Superior temporal gyrus (tissue), 1 donor: ENCODE data around the gene WIPF2.

ENCODE experiments used
- DNase-seq: peaks from one replicate; pipeline ENCODE4 v3.0.0-alpha.2; 2016; ENCODE audit errors: extremely low spot score

The WIPF2 gene

DNA sequence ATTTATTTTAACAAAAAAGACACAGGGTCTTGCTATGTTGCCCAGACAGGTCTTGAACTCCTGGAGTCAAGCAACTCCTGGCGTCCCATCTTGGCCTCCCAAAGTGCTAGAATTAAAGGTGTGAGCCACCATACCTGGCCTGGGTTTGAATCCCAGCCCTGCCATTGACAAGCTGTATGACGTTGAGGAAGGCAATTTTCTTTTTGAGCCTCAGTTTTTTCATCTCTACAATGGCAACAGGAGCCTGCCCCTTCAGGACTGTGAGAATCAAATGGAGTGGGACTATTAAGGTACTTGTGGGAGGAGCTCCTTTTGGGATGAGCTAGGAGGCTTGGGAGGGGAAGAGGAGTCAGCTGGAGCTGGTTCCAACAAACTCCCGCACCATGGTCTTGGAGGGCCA is 96.1 kb downstream of the WIPF2 start:
- DNase-seq: no peak

GRCh38 chr17:40315678-40316570 is 96.8 kb downstream of the WIPF2 start:
- DNase-seq: no peak

- no peak for DNase-seq
Measured at GRCh38 chr17:40316571-40317344, 97.7 kb downstream of the WIPF2 start.

DNA sequence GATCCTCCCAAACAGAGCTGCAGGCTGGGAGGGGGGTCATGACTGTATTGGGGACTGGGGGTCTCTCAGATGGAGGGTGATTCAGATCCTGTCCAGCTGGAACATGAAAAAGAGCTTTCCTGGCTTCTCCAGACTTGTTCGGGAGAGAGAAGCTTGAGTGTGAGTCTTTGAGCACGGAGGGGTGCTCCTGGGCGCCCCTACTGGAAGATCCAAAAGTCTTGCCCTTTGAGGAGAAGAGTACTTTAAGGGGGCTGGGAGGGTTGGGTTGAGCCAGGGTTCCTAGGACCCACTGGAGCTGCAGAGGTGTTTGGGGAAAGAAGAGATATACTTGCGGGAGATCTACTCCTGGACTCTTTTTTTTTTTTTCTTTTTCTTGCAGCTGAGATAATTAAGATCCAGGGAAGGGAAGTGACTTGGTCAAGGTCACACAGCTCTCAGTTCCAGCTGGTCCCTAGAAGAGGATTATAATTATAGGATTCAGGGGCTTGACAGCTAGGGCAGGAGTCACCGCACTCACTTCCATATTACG is 98.3 kb downstream of the WIPF2 start:
- peak; percentile 27 for DNase-seq

- peak; percentile 88 for DNase-seq
Measured at GRCh38 chr17:40317880-40318829, 99.1 kb downstream of the WIPF2 start.

DNA sequence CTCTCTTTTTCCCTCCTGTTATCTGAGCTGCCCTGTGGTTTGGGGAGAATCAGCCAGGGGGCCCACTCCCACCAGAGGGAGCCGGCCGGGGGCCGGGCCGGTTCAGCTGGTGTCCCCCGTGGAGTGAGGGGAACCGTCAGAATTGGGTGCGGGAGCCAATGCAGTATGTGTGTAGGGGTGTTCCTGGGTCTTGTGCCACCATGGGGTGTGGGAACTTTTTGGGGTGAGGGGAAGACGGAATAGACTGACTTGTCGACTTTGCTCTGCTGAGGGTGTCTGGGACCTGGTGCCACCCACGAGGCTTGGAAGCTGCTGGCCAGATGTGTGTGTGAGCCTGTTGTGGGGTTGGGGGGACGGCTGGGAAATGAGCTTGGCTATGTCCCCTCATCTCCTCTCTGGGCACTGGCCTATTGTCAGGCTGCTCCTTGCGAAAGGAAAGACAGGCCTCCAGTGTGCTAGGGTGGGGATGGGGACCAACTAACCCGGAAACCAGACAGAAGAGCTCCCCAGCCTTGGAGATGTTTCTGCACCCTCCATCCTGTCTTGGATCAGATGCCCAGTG is 99.8 kb downstream of the WIPF2 start:
- DNase-seq: no peak

GRCh38 chr17:40319651-40320540 is 100.8 kb downstream of the WIPF2 start:
- DNase-seq: no peak

GRCh38 chr17:40320756-40321523 is 101.8 kb downstream of the WIPF2 start:
- DNase-seq: no peak

DNA sequence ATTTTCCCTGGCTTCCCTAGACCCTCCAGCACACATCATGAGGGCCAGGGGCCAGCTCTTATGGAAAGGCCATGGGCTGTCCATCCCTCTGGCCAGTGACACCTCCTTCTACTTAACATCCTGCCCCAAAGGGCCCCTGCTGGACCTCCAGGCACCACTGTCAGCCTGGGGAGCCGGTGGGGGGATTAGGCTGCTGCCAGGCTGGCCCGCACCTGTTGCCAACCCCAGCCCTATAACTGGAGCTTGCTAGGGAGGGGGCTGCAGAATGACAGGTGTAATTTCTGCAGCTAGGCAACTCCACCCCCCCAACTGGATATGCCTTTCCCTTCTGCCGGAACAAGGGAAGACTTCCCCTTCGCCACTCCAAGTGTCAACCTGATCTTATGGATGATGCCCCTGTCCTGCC is 102.4 kb downstream of the WIPF2 start:
- no peak for DNase-seq

- DNase-seq: no peak
Measured at GRCh38 chr17:40321961-40322357, 102.9 kb downstream of the WIPF2 start.

GRCh38 chr17:40322358-40323315 is 103.5 kb downstream of the WIPF2 start:
- DNase-seq: no peak

GRCh38 chr17:40323391-40324381 is 104.6 kb downstream of the WIPF2 start:
- no peak for DNase-seq

DNA sequence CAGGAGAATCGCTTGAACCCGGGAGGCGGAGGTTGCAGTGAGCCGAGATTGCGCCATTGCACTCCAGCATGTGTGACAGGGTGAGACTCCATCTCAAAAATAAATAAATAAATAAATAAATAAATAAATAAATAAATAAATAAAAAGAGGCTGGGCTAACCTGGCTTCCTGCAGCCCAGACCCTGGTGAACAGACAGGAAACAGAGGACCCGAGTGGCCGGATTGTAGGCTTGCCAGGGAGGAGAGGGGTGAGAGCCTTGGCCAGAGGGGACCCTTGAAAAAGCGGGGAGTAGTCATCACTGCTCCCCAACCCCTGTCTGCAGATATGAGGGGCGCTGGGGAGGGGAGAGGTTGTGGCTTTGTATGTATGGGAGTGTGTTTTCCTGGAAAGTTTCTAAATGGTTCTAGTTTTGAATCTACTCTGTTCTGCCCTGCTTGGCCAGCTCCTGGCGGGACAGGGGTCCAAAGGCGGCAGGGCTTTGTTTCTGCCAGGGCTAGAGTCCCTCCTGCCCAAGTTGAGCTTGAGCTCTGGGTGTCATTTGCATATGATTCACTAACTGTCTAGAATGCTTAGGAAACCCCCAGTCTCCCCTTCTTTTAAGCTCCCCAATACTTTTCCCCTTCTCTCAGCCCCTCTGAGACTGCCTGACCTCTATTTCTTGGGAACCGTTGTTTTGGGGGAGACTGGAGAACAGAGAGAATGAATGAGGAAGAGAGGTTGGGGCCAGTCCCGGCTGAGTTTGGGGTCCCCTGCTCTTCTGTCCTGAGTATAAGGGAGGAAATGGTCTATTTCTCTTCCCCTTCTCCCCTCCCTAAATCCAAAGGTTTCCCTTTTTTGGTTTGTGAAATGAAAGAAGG is 106.3 kb downstream of the WIPF2 start:
- DNase-seq: no peak

DNA sequence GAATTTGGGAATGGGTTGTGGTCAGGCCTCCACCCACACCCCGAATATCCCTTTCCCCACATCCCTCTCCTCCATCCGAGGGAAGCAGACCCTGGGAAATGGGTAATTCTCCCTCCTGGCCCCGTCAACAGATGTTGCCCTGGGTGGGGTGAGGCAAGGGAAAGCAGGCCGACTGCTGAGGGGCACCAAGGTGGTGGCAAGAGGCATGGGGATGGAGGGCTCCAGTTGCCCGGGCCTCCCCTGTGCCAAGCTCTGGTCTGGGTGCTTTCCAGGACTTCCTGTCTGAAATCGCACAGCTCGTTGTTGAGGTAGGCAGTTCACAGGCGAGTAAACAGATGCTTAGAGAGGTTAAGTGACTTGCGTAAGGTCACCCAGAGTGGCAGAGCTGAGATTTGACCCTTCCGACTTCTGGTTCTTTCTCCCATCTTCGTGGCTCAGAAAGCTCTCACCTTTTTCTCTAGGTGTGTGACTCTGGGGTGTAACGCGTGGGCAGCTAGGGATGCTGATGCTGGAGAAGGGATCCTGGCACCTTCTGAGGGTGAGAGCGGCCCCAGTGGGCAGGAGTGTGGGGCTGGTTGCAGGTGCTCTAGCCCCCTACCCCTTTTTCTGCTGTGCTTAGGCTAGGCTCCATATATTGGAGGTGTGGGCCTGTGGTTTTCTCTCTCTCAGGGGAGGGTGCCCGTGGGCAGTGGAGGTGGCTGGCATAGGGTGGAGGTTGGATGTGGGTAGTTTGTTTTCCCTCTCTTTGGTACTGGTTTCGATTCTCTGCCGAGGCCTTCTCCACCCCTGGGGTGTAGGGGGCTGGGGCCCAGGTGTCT is 107.1 kb downstream of the WIPF2 start:
- no peak for DNase-seq

GRCh38 chr17:40326832-40327199 is 107.7 kb downstream of the WIPF2 start:
- no peak for DNase-seq
